SK-N-SH (cell line): ENCODE data around the gene ATG7. TPM values are rescaled to one million over a fixed set of nuclear protein-coding genes. Genes with fewer than 3 reads are reported as not detected.

Source experiments
- CTCF ChIA-PET: fragments of 300-600, 350-600 bp; formaldehyde crosslinking; extraction: SDS; loops from one replicate; lab custom pipeline; 2021; lab: Yijun Ruan, JAX
- POLR2A ChIA-PET: fragments of 350-600 bp; sonication (Branson Sonifier 250); formaldehyde crosslinking; extraction: SDS; loops from one replicate; lab custom pipeline; 2020; ENCODE audit warnings: antibody characterized with exemption, inconsistent platforms; lab: Yijun Ruan, JAX
- DNase-seq: peaks from one replicate; pipeline ENCODE4 v3.0.0; 2012
- H2AFZ ChIP-seq: fragments of 200-600 bp; sonication (generic); 2 replicates; pipeline ENCODE4 v1.8.1; 2016; ENCODE audit warnings: antibody characterized with exemption, mild to moderate bottlenecking, low read depth
- H3F3A ChIP-seq: fragments of 200-600 bp; sonication (generic); replicated peaks from 2 replicates; pipeline ENCODE3; 2016; ENCODE audit warnings: antibody characterized with exemption, mild to moderate bottlenecking; ENCODE audit not compliant: insufficient read depth
- H3K27ac ChIP-seq, 2 experiments: fragments of 200-500 bp in 1 of 2; fragments of 200-600 bp in 1 of 2; sonication (Bioruptor generic) in 1 of 2; sonication (generic), shearing (Covaris generic) in 1 of 2; 2 replicates each; pipeline versions ENCODE4 v1.5.1 to v1.6.1; 2014 to 2016; ENCODE audit warnings: low read depth in 2 of 2, inconsistent platforms in 1 of 2, low read length in 1 of 2, mild to moderate bottlenecking in 1 of 2, mixed read lengths in 1 of 2
- H3K27me3 ChIP-seq: fragments of 200-600 bp; sonication (generic), shearing (Covaris generic); 2 replicates; pipeline ENCODE4 v1.6.1; 2016; ENCODE audit warnings: mixed run types; ENCODE audit not compliant: insufficient read depth
- H3K36me3 ChIP-seq, 2 experiments: fragments of 200-500 bp in 1 of 2; fragments of 200-600 bp in 1 of 2; sonication (Bioruptor generic) in 1 of 2; sonication (generic) in 1 of 2; replicated peaks in 1 of 2; 2 replicates each; pipeline versions ENCODE3 to v1.5.1; 2014 to 2016; ENCODE audit warnings: low read length in 1 of 2, mild to moderate bottlenecking in 1 of 2; ENCODE audit not compliant: insufficient read depth in 2 of 2, control insufficient read depth in 1 of 2
- H3K4me1 ChIP-seq, 2 experiments: fragments of 200-500 bp in 1 of 2; fragments of 200-600 bp in 1 of 2; sonication (Bioruptor generic) in 1 of 2; sonication (generic), shearing (Covaris generic) in 1 of 2; 2 replicates each; pipeline versions ENCODE4 v1.5.1 to v1.6.1; 2014 to 2016; ENCODE audit warnings: low read depth in 1 of 2, low read length in 1 of 2, mixed run types in 1 of 2; ENCODE audit not compliant: insufficient read depth in 2 of 2, control insufficient read depth in 1 of 2
- H3K4me2 ChIP-seq: fragments of 200-600 bp; sonication (generic), shearing (Covaris generic); 2 replicates; pipeline ENCODE4 v1.6.1; 2017; ENCODE audit warnings: mixed run types
- H3K4me3 ChIP-seq, 2 experiments: fragments of 200-500 bp in 1 of 2; fragments of 200-600 bp in 1 of 2; sonication (Bioruptor generic) in 1 of 2; sonication (generic), shearing (Covaris generic) in 1 of 2; 2 replicates each; pipeline versions ENCODE4 v1.5.1 to v1.8.1; 2014 to 2016; ENCODE audit warnings: low read depth in 2 of 2, inconsistent platforms in 1 of 2, low read length in 1 of 2, mild to moderate bottlenecking in 1 of 2, mixed read lengths in 1 of 2, moderate library complexity in 1 of 2
- H3K79me2 ChIP-seq: fragments of 200-600 bp; sonication (generic); 2 replicates; pipeline ENCODE4 v1.8.1; 2017; ENCODE audit warnings: mild to moderate bottlenecking; ENCODE audit not compliant: insufficient read depth
- H3K9ac ChIP-seq: fragments of 200-600 bp; sonication (generic); 2 replicates; pipeline ENCODE4 v1.6.1; 2017; ENCODE audit warnings: mixed run types
- H3K9me2 ChIP-seq: fragments of 200-600 bp; sonication (generic); 2 replicates; pipeline ENCODE4 v1.6.1; 2017; ENCODE audit warnings: mixed run types
- H3K9me3 ChIP-seq: fragments of 200-600 bp; sonication (generic); 2 replicates; pipeline ENCODE4 v1.6.1; 2017; ENCODE audit warnings: mixed run types, mild to moderate bottlenecking, moderate library complexity
- H4K20me1 ChIP-seq: fragments of 200-600 bp; sonication (generic); 2 replicates; pipeline ENCODE4 v1.6.1; 2017; ENCODE audit warnings: mild to moderate bottlenecking, mixed run types; ENCODE audit not compliant: insufficient read depth
- CHD2 ChIP-seq: fragments of 150-350 bp; IDR thresholded peaks from 2 replicates; pipeline ENCODE4 v1.6.1; 2018; ENCODE audit warnings: low read length; ENCODE audit not compliant: partially characterized antibody
- ELF1 ChIP-seq: IDR thresholded peaks from 2 replicates; pipeline ENCODE4 v1.4.0; 2012
- EP300 ChIP-seq, 2 experiments: IDR thresholded peaks; 2 replicates each; pipeline versions ENCODE4 v1.4.0 to v1.6.1; 2012; ENCODE audit warnings: borderline replicate concordance in 1 of 2, low read depth in 1 of 2, low read length in 1 of 2
- FOSL2 ChIP-seq: IDR thresholded peaks from 2 replicates; pipeline ENCODE4 v1.4.0; 2012; ENCODE audit warnings: low read depth, mild to moderate bottlenecking, moderate library complexity, borderline replicate concordance
- FOXM1 ChIP-seq: IDR thresholded peaks from 2 replicates; pipeline ENCODE4 v1.4.0; 2012; ENCODE audit warnings: low read depth, mild to moderate bottlenecking
- GABPA ChIP-seq: IDR thresholded peaks from 2 replicates; pipeline ENCODE4 v1.4.0; 2012; ENCODE audit warnings: low read depth, mild to moderate bottlenecking
- JUND ChIP-seq: IDR thresholded peaks from 2 replicates; pipeline ENCODE4 v1.4.0; 2012
- MAX ChIP-seq: IDR thresholded peaks from 2 replicates; pipeline ENCODE4 v1.4.0; 2012; ENCODE audit warnings: low read depth
- MEF2A ChIP-seq: IDR thresholded peaks from 2 replicates; pipeline ENCODE4 v1.4.0; 2012; ENCODE audit warnings: low read depth, borderline replicate concordance
- MXI1 ChIP-seq: IDR thresholded peaks from 2 replicates; pipeline ENCODE4 v1.6.1; 2012; ENCODE audit warnings: mild to moderate bottlenecking, low read depth, low read length, improper control_type of control experiment
- NRF1 ChIP-seq: IDR thresholded peaks from 2 replicates; pipeline ENCODE4 v1.6.1; 2012; ENCODE audit warnings: low read depth, mild to moderate bottlenecking, low read length
- RFX5 ChIP-seq: IDR thresholded peaks from 2 replicates; pipeline ENCODE4 v1.6.1; 2012; ENCODE audit warnings: mild to moderate bottlenecking, improper control_type of control experiment, low read length
- SIN3A ChIP-seq: IDR thresholded peaks from 2 replicates; pipeline ENCODE4 v1.6.1; 2012; ENCODE audit warnings: low read depth, mild to moderate bottlenecking, low read length, moderate library complexity, borderline replicate concordance
- SMC3 ChIP-seq: IDR thresholded peaks from 2 replicates; pipeline ENCODE4 v1.6.1; 2012; ENCODE audit warnings: low read depth, low read length, improper control_type of control experiment
- TCF12 ChIP-seq: IDR thresholded peaks from 2 replicates; pipeline ENCODE4 v1.4.0; 2012
- YY1 ChIP-seq: IDR thresholded peaks from 2 replicates; pipeline ENCODE4 v1.4.0; 2012; ENCODE audit warnings: low read depth, mild to moderate bottlenecking
- WGBS: methylation state at CpG from one replicate; pipeline ENCODE4 v1.1.6; 2017; ENCODE audit warnings: low lambda C conversion rate; 5-methylcytosine and 5-hydroxymethylcytosine counted together
- polyA plus RNA-seq, 3 experiments: library from polyadenylated mRNA; depleted of rRNA; stranded (reverse); fragments of >200 nt; gene quantifications; 2 replicates each; pipeline ENCODE4 v1.2.3, GENCODE V29; 2012
- TF ChIP-seq, protein P1 (sequence below): fragments of 200-600 bp; sonication (generic); IDR thresholded peaks from 2 replicates; pipeline ENCODE4 v1.6.1; 2017; ENCODE audit warnings: antibody characterized with exemption, mild to moderate bottlenecking, moderate library complexity
- TF ChIP-seq, protein P2 (sequence below): fragments of 150-350 bp; IDR thresholded peaks from 2 replicates; pipeline ENCODE4 v1.6.1; 2016; ENCODE audit warnings: mild to moderate bottlenecking, low read depth, low read length
- TF ChIP-seq, protein P3 (sequence below): fragments of 150-350 bp; IDR thresholded peaks from 2 replicates; pipeline ENCODE4 v1.6.1; 2017; ENCODE audit warnings: antibody characterized with exemption, low read length, low read depth, borderline replicate concordance

The ATG7 gene
- polyA plus RNA-seq, 1 of the 3 experiments (the other 2 are of a cell fraction), result 29.5 TPM

DNA sequence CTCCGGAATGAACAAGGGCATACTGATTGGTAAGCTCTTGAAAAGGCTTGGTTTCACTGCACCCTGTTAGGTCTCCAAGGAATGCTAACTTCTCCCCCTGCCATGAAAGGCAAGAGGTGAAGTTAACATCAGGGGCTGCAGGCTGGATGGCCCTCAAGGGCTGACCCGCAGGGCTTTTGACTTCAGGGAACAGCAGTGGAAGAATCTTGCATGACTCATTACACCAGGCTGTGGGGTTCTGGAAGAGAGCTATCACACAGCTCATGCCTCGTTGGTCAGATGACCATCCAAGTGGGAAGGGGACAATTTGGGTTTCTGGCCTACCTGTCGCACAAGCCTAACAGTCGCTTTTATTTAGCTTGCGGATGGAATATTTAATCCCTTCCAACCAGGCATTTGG is 23.6 kb upstream of the ATG7 start:
- Histone ChIP-seq H3K9me3 (no peaks in the 10 kb centered on the region), H4K20me1 (no peaks in the 10 kb centered on the region; the same call in 1 of the 2 replicates), H3K4me1 (peaks cover 0 to 13% of the 10 kb centered on the region in 2 experiments; a peak in 1 of 4 replicates), H3F3A (peaks cover 5% of the 10 kb centered on the region), H3K27me3 (no peaks in the 10 kb centered on the region), H3K27ac (no peak overlapping the region), H3K9me2 (no peaks in the 10 kb centered on the region), H3K9ac (no peak overlapping the region), H3K79me2 (peaks cover 92% of the 10 kb centered on the region), H2AFZ (no peak overlapping the region), H3K36me3 (peaks cover 0 to 16% of the 10 kb centered on the region in 2 experiments), H3K4me2 (no peak overlapping the region), H3K4me3 (no peak overlapping the region)
- no peak for DNase-seq
- ChIA-PET POLR2A (interaction anchor here (0.7 kb wide), 1 partner anchor 8 kb away, joined by 5 read pairs; no protein-coding TSS in a partner anchor), CTCF (interaction anchor here (3.0 kb wide), 1 partner anchor 12 kb away, joined by 19 read pairs; no protein-coding TSS in a partner anchor)
- WGBS, result 81% methylated on average over 5 of the region's 6 CpGs
- TF ChIP-seq MXI1 (no peak), FOSL2 (no peak), MEF2A (no peak), YY1 (no peak)

- DNase-seq, result no peak
- Histone ChIP-seq H3K9me3 (no peaks in the 10 kb centered on the region), H4K20me1 (no peaks in the 10 kb centered on the region), H3K4me3 (no peak overlapping the region), H3K27ac (peak overlapping the region in 1 of 2 experiments; percentile 40; a peak in 2 of 4 replicates), H3K4me2 (no peak overlapping the region), H3K4me1 (peaks cover 0 to 2% of the 10 kb centered on the region in 2 experiments; a peak in 1 of 4 replicates), H3F3A (peaks cover 3% of the 10 kb centered on the region), H3K36me3 (peaks cover 2 to 25% of the 10 kb centered on the region in 2 experiments), H3K9me2 (no peaks in the 10 kb centered on the region), H3K79me2 (peaks cover 91% of the 10 kb centered on the region), H2AFZ (peak overlapping the region; percentile 25; the same call in 1 of the 2 replicates), H3K27me3 (no peaks in the 10 kb centered on the region), H3K9ac (no peak overlapping the region)
- POLR2A ChIA-PET, result no interaction called here
- TF ChIP-seq SMC3 (no peak), GABPA (no peak), TCF12 (no peak), ELF1 (no peak), RFX5 (no peak), CHD2 (no peak), MEF2A (no peak), EP300 (IDR thresholded peaks at IDR 0.05; ENCODE audit: borderline replicate concordance in 1 of 2, low read depth in 1 of 2, low read length in 1 of 2) (no peak), JUND (no peak), FOXM1 (no peak), SIN3A (no peak), NRF1 (no peak), MAX (no peak)
- TF ChIP-seq, protein P1, sequence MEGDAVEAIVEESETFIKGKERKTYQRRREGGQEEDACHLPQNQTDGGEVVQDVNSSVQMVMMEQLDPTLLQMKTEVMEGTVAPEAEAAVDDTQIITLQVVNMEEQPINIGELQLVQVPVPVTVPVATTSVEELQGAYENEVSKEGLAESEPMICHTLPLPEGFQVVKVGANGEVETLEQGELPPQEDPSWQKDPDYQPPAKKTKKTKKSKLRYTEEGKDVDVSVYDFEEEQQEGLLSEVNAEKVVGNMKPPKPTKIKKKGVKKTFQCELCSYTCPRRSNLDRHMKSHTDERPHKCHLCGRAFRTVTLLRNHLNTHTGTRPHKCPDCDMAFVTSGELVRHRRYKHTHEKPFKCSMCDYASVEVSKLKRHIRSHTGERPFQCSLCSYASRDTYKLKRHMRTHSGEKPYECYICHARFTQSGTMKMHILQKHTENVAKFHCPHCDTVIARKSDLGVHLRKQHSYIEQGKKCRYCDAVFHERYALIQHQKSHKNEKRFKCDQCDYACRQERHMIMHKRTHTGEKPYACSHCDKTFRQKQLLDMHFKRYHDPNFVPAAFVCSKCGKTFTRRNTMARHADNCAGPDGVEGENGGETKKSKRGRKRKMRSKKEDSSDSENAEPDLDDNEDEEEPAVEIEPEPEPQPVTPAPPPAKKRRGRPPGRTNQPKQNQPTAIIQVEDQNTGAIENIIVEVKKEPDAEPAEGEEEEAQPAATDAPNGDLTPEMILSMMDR, result no peak
- TF ChIP-seq, protein P2, sequence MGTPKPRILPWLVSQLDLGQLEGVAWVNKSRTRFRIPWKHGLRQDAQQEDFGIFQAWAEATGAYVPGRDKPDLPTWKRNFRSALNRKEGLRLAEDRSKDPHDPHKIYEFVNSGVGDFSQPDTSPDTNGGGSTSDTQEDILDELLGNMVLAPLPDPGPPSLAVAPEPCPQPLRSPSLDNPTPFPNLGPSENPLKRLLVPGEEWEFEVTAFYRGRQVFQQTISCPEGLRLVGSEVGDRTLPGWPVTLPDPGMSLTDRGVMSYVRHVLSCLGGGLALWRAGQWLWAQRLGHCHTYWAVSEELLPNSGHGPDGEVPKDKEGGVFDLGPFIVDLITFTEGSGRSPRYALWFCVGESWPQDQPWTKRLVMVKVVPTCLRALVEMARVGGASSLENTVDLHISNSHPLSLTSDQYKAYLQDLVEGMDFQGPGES, result no peak
- TF ChIP-seq, protein P3, sequence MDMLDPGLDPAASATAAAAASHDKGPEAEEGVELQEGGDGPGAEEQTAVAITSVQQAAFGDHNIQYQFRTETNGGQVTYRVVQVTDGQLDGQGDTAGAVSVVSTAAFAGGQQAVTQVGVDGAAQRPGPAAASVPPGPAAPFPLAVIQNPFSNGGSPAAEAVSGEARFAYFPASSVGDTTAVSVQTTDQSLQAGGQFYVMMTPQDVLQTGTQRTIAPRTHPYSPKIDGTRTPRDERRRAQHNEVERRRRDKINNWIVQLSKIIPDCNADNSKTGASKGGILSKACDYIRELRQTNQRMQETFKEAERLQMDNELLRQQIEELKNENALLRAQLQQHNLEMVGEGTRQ, result no peak
- CTCF ChIA-PET, result no interaction called here
- 72% methylated on average over 10 of the region's 10 CpGs for WGBS
These were observed 21.0 kb upstream of the ATG7 start for GRCh38 chr3:11250902-11251806.
